GM18519 (cell line): Measurements from ENCODE around the gene CLPSL1.

Experiments
- ATAC-seq: cut with Tn5 transposase; IDR thresholded peaks from one replicate; pipeline ENCODE4 v1.9.1; 2021; ENCODE audit warnings: mild to moderate bottlenecking, moderate library complexity; ENCODE audit not compliant: unreplicated experiment, low FRiP score

Gene CLPSL1

DNA sequence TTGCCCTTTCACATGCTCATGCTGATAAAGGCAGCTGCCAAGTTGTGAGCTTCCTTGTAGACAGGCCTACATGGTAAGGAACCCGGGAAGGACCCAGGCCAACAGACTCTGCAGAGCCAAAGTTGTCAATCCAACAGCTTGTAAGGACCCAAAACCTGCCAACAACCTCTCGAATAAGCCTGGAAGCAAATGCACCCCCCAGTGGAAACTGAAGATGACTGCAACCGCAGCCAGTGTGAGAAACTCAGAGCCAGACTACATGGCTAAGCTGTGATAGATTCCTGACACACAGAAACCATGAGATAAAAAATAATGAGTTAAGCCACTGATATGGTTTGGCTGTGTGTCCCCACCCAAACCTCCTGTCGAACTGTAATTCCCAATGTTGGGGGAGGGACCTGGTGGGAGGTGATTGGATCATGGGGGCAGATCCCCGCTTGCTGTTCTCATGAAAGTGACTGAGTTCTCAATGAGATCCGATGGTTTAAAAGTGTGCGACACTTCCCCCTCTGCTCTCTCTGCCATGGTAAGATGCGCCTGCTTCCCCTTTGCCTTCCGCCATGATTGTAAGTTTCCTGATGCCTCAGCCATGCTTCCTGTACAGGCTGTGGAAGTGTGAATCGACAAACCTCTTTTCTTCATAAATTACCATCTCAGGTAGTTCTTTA is 23.2 kb upstream of the CLPSL1 start:
- no peak for ATAC-seq

DNA sequence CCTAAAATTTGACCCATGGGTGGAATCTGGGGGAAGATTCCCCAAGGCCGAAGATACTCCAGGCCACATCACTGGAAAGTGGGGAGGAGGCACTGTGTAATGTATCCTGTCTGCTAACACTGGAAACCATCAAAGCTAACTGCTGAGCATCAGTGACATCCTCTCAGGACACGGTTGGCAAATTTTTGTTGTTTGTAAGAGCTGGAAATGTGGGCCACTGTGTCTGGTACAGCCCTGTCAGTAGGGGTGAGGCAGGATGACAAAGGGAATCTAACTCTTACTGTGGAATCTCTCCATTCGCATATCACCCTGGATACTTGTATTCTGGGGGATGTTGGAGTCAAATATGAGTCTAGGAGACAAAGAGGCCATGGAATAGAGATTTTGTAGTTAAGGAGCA is 21.4 kb upstream of the CLPSL1 start:
- ATAC-seq, result no peak

GRCh38 chr6:35765739-35766138 is 15.1 kb upstream of the CLPSL1 start:
- no peak for ATAC-seq

DNA sequence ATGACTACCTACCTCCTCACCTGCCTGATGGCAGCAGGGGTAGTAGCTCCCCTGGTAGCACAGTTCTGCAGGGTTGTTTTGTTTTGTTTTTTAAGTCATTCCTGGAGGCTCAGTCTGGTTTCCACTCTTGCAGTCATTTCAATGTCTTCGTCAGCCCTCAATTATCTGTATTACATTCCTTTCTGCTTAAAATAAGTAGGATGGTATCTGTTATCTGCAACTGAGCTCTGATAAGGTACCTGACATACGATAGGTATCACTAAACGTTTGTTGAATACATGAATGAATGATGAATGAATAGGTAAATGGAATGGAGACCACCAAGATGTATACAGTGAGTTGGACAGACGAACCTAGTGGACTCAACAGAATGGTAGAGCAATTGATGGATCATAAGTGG is 11.6 kb upstream of the CLPSL1 start:
- ATAC-seq, result no peak

GRCh38 chr6:35771343-35771627 is 9.5 kb upstream of the CLPSL1 start:
- no peak for ATAC-seq

DNA sequence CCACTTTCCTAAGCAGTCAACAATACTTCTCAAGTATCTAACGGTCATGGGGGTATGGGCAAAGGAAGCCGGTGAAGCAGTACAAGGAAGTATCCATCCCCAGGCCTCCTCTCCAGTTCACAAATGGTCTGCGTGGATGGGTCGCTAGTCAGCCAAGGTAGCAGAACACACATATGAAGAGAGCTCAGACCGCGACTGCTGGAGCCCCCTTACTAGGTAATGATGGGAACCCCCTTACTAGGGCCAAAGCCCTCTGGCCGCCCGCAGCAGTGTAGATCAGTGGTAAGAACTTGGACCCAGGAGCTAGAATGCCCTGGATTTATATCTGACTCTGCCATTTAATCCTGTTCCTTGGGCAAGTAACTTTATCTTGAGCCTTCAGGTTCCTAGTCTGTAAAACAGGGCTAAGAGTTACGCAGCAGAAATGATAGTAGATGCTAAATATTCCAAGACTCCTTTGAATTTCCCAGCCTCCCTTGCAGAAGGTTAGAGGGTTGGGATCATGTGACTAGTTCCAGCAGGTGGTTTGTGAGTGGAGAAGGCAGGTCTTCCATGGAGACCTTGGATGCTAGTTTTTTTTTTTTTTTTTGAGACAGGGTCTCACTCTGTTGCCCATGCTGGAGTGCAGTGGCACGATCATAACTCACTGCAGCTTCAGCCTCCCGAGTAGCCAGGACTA is 6.6 kb upstream of the CLPSL1 start:
- ATAC-seq, result no peak

DNA sequence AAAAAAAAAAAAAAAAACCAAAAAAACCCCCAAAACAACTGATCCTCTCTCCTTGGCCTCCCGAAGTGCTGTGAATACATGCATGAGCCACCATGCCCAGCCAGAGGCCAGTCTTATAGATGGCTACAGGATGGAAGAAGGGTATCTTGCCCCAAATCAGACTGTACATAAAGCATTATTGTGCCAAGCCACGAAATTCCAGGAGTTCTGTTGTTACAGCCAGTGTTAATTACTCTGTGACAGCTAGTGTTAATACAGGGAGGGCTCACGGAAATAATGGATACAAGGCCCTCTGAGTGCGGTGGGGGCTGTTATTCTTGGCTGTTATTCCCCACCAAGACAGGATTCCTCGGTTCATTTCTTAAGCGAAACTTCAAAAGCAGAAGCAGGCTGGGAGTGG is 5.8 kb upstream of the CLPSL1 start:
- ATAC-seq, result no peak

DNA sequence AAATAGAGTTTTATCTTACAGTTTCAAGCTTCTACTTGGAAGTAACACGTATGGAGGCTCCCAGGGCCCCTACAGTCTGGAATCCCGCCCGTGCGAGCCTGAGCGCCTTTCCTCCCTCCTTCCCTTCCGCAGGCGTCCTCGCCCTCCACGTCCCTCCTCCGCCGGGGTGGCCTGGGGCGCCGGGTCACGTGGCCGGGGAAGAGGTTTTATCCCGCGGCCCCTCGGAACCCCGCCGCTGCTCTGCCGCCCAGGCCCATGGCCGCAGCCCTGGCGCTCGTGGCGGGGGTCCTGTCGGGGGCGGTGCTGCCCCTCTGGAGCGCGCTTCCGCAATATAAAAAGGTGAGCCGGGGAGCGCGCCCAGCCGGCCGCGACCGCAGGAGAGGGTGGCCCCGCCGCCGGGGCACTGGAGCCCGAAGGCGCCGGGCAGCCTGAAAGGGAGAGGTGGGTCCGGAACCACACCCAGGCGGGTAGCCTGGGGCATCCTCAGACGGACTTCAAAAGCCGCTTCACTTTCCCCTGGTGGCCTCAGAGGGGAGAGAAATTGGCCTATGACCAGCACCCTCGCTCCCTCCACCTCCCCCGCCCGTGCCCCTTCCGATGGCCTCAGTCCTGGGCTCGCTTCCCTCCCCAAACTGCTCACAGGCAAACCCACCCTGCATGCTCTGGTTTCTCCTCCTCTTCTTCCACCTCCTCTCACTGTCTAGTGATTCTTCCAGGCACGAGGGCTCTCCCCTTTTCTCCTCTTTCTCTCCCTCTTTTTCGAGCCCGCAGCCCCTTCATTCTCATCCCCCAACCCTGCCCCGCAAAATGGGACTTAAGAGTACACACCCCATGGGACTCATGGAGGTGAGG is 4.2 kb upstream of the CLPSL1 start, which contains the start of gene CLPSL2:
CLPSL2 (plus strand) TSS at position 235 of the 852 bp plus-strand sequence; CDS start at position 256, 21 bp downstream.
- ATAC-seq, result no peak

- ATAC-seq, result no peak
Observed at GRCh38 chr6:35777356-35778102, 3.3 kb upstream of the CLPSL1 start.

DNA sequence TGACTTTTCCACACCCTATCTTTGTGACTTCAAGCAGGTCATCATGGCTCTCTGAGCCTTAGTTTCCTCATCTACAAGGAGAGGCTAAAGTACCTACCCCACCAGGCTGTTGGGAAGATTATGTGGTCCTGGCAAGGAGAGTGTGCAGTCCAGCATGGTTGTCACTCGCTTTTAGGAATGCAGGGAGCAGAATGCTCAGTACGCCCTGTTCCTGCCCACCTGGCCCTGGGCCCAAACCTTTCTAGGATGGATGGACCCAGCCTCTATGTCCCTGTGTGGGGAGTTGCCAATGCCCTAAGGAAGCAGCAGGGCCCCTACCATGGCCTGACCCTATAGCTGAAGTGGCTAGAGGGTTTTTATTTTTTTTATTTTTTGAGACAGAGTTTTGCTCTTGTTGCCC is 2.4 kb upstream of the CLPSL1 start:
- no peak for ATAC-seq

DNA sequence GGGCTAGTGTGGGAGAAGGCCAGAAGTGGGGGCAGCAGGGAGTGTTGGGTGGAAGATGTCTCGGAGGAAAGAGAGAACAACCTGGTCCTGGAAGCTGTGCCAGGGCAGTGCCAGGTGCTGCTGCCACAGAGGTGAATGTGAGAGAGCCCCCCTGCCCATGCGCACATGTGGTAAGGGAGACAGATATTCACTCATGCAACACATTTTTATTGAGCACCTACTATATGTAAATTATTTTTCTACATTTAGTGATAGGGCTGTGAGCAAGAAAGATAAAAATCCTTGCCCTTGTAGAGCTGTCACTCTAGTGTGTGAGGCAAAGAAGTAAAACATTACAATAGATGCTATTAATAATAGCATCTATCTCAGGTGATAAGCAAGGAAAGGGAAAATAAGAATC is 471 bp downstream of the CLPSL1 start:
- no peak for ATAC-seq

- no peak for ATAC-seq
Observed at GRCh38 chr6:35782424-35782823, 1.6 kb downstream of the CLPSL1 start.

- ATAC-seq, result no peak
Observed at GRCh38 chr6:35784200-35784599, 3.4 kb downstream of the CLPSL1 start.

DNA sequence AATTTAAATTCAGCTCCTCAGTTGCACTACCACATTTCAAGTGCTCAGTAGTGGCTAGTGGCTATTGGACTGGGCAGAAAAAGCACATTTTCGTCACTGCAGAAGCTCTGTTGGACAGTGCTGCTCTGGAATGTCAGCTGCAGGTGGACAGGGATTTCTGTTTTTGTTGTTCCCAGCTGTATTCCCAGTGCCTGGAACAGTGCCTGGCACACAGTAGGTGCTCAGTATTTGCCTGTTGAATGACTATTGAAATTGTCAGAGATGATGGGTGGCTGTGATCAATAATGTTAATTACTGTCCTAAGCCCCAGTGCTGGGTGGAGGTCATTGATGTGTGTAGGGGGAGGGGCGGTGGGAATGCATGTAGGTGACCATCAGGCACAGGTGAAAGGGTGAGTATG is 5.5 kb downstream of the CLPSL1 start:
- ATAC-seq, result no peak

- no peak for ATAC-seq
Observed at GRCh38 chr6:35786810-35787209, 6.0 kb downstream of the CLPSL1 start.

DNA sequence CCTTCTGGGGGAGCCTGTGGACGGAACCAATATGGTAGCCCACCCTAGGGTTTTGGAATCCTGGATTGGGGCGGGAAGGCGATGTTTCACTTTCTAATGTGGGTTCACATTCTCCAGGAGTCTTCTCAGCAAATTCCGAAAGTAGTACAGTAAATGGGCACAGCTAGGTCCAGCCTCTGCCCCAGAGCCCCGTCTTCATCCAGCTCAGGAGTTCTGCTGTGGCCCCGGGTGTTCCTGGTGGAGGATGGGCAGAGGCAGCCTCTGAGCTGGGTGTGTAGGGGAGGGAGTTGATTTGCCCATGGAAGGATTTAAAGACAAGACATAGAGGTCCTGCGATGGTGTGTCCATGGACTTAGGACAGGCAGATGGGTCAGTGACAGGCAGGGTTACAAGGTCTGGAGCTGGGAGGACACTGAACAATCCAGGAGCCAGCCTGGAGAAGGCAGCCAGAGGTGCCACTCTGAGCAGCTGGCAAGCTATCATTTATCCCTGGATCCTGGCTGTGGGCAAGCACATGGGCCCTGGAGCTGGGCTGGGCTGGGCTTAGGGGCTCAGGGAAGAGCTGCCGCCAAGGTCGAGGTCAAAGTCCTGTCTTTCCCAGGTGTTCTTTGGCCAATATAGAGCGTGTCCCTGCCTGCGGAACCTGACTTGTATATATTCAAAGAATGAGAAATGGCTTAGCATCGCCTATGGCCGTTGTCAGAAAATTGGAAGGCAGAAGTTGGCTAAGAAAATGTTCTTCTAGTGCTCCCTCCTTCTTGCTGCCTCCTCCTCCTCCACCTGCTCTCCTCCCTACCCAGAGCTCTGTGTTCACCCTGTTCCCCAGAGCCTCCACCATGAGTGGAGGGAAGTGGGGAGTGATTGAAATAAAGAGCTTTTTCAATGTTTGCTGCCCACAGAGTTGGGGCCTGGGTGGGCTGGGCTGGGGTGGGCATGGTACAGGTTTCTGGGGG is 6.7 kb downstream of the CLPSL1 start:
- no peak for ATAC-seq

DNA sequence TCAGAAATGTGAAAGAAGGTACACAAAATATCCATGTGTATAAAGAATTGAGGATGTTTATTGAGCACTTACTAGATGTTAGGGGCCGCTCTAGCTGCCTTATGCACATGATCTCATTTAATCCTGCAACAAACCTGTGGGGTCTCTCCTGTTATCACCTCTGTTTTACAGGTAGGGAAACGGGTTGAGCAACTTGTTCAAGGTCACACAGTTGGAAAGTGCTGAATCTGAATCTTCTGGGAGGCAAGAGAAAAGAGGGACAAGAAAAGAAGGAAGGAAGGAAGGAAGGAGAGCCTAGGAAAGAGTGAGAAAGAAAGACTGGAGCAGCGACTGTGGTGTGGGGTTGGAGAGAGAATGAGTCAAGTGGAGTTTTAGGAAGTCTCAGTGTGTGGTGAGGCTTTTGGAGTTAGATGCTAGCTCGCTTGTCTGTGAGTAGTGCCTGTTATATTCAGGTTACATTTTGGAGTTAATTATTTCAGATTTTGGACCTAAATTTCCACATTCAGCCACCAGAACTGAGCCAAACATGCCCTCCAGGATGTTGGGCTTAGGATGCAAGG is 7.7 kb downstream of the CLPSL1 start:
- ATAC-seq, result no peak

DNA sequence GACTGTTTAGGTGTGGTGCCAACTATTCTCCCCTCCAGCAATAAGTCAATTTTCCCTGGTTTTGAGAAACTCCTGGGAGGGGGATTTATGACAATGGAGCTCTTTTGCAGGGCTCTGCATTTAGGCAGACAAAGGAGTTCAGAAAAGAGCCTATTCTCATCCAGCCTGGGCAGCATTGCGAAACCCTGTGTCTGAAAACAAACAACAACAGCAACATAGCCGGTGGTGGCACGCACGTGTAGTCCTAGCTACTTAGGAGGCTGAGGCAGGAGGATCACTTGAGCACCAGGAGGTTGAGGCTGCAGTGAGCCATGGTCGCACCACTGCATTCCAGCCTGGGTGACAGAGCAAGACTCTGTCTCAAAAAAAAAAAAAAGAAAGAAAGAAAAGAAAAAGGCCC is 9.9 kb downstream of the CLPSL1 start:
- ATAC-seq, result no peak
